GM11168 (cell line): Measurements from ENCODE around the gene RASGRF2.
"Not testable (repeated sequence)": the region's sequence is repeated elsewhere in the genome, so short reads cannot be mapped to it uniquely, and the experiment has no call there.

Source experiments
- in situ Hi-C: fragments of 300-500 bp; cut with MboI; formaldehyde crosslinking; loops from one replicate; pipeline ENCODE4 v1.12.0; 2022; ENCODE audit warnings: low sequenced_read_pairs; ENCODE audit not compliant: unreplicated experiment

RASGRF2 gene

DNA sequence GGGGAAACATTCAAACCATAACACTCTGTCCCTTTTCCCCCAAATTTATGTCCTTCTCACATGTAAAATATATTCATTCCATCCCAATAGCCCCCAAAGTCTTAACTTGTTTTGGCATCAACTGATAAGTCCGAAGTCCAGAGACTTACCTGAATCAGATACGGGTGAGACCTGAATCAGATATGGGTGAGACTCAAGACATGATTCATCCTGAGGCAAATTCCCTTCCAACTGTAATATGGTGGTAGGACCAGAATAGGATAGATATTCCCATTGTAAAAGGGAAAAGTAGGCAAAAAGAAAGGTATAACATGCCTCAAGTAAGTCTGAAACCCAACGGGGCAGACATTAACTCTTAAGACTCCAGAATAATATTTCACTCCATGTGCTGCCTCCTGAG lies 157.4 kb downstream of the RASGRF2 start:
- in situ Hi-C loops = no loop called here

- in situ Hi-C loops = no loop called here
Measured at GRCh38 chr5:81121273-81121672, 161.1 kb downstream of the RASGRF2 start.

GRCh38 chr5:81121836-81122630 lies 161.9 kb downstream of the RASGRF2 start:
- in situ Hi-C loops = no loop called here

DNA sequence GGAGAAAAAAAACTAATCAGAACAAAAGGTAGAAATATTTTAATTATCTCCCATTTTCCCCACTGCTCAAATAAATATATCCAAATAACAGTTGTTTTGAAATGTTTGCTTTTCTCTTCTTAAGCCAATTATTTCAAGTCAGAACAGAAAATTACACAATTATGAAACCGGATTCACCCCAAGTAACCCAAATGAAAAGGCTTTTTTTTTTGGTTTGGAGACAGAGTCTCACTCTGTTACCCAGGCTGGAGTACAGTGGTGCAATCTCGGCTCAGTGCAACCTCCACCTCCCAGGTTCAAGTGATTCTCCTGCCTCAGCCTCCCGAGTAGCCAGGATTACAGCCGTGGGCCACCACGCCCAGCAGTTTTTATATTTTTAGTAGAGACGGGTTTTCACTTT lies 164.5 kb downstream of the RASGRF2 start:
- in situ Hi-C loops = not testable (repeated sequence)

- in situ Hi-C loops = no loop called here
Measured at GRCh38 chr5:81125959-81126358, 165.8 kb downstream of the RASGRF2 start.

GRCh38 chr5:81128416-81128815 lies 168.3 kb downstream of the RASGRF2 start:
- in situ Hi-C loops = no loop called here

DNA sequence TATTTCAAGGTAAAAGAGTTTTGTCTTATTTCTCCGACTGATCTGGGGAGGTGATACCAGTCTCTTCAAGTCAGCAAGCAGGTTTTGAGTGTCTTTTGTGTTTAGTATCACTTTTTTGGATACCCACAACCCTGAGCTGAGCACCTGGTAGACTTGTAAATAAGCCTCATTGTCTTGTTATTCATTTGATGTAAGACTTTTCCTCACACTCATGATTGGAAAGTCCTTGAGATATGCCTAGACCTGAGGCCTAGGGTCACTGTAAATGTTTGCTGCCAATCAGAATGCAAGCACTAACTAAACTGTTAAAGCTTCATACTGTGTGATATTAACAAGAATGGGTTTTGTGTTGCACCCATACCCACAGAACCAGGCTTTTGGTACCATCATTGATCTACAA lies 172.2 kb downstream of the RASGRF2 start:
- in situ Hi-C loops = no loop called here

GRCh38 chr5:81134066-81134465 lies 173.9 kb downstream of the RASGRF2 start:
- in situ Hi-C loops = no loop called here

GRCh38 chr5:81134566-81134965 lies 174.4 kb downstream of the RASGRF2 start:
- in situ Hi-C loops = no loop called here

GRCh38 chr5:81136557-81136956 lies 176.4 kb downstream of the RASGRF2 start:
- in situ Hi-C loops = no loop called here

- in situ Hi-C loops = no loop called here
Measured at GRCh38 chr5:81137833-81138232, 177.7 kb downstream of the RASGRF2 start.

- in situ Hi-C loops = no loop called here
Measured at GRCh38 chr5:81140441-81140840, 180.3 kb downstream of the RASGRF2 start.

- in situ Hi-C loops = no loop called here
Measured at GRCh38 chr5:81140943-81141342, 180.8 kb downstream of the RASGRF2 start.

DNA sequence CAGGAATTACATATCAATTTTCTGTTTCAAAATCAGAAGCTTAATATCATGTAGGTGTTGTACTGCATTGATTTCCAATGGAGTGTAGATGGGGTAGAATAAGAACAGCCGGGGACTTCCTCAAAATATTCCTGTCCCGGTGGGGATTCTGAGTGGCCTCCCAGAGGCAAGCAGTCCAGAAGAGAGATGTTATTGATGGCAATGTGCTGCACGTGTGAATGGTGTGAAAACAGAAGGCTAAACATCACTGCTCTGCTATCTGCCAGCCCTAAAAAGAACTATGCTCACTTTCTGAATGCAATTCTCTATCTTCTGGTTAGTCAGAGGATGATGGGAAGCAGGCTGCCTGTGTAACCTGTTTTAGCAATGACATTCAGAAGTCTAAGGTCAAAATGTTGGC lies 181.9 kb downstream of the RASGRF2 start:
- in situ Hi-C loops = no loop called here

- in situ Hi-C loops = no loop called here
Measured at GRCh38 chr5:81145329-81145935, 185.3 kb downstream of the RASGRF2 start.

DNA sequence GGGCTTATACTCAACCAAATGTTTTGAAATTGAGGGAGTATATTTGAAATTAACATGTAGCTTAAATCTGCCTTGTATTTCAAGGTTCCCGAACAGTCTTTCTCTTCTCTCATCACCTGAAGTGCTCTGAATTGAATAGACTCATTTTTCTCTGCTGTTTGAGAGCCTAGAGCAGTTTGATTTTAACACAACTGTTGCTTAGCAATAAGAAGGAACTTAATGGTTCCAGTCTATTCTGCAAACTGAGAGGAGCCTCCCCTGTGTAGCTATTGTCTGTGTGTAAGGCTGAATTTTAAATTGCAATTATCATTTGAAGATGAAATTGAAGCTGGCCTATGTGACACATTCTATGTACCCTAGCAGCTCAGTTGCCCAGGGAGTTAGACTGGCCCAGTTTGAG lies 185.9 kb downstream of the RASGRF2 start:
- in situ Hi-C loops = no loop called here

DNA sequence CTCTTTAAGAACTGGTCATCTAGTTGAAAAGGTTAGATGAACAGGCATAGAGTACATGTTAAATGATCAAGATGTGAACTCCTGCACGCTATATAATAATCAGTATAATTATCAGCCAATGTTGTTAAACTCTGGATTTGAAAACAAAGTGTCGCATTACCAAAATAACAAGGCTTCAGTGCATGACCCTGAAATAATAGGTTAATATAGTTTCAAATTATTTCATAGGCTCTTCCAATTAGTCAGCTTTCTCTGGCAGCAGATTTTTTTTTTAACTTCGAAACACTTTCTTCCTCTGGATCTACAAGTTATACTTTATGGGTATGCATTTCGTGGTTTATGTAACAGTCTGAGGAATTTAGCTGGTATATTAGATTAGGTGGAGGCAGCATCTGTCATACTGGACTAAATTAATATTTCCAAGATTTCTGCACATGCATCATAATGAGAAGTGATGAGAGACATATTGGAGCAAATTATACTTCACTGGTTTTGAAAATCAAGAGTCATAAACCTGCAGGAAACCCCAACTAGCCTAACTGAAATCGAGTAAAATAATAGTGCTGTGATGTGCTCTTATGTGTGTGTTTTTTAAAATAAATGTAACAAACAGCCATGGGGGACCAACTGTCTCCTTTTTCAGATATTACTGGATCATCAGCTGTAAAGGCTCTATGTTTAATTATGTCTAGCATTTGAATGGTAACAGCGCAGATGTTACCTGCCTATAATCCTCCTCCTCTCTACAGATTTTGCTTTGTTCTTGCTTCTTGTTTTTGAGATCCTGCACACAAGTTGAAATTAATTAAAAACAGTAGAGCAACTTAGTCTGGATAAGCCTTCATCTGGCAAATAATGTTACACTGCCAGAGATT lies 187.1 kb downstream of the RASGRF2 start:
- in situ Hi-C loops = no loop called here

- in situ Hi-C loops = no loop called here
Measured at GRCh38 chr5:81147886-81148571, 187.9 kb downstream of the RASGRF2 start.

DNA sequence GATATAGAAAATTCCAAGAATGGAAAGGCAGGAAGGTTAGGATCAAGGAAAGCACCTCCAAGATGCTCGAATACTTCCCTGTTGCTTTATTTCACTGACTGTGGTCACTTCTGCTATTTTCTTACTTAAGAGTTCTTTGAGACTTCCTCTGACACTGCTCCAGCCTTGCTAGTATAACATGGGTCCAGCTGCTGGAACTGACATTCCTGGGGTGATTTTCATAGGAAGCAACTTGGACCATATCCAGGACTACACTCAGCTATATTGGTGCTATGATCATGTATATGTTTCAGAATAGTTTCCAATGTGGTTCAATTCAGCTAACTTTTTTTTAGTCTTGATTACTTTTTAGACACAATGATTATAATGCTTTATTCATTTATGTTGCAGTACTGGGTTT lies 191.4 kb downstream of the RASGRF2 start:
- in situ Hi-C loops = no loop called here

DNA sequence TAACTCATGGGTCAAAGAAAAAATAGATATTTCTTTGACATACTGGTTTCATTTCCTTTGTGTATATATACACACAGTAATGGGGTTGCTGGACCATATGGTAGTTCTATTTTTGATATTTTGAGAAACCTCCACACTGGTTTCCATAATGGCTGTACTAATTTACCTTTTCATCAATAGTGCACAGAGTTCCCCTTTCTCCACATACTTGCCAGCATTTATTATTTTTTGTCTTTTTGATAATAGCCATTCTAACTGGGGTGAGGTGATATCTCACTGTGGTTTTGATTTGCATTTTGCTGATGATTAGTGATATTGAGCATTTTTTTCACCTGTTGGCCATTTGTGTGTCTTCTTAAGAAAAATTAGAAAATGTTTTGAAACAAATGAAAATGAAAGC lies 194.6 kb downstream of the RASGRF2 start:
- in situ Hi-C loops = no loop called here
